ENCODE measurements around the gene VPS16. TPM values are rescaled to one million over a fixed set of nuclear protein-coding genes. Genes with fewer than 3 reads are reported as not detected.

Gene VPS16
- total RNA-seq, 1 experiment from 2014 or later: 38.1 TPM

GRCh38 chr20:2879146-2879545 is 38.6 kb downstream of the VPS16 start:
- intact Hi-C loops (cut with micrococcal nuclease): no loop called here
- Histone ChIP-seq H4K20me1 (ENCODE audit: insufficient read depth) (peaks cover 12% of the 10 kb centered on the region; the same call in 1 of the 2 replicates), H3K4me1 (ENCODE audit: control insufficient read depth in 1 of 2, insufficient read depth in 2 of 2, low read length in 2 of 2) (peaks cover 3 to 10% of the 10 kb centered on the region in 2 experiments; a peak in 2 of 4 replicates), H3K79me2 (ENCODE audit: insufficient read depth, low read length) (peaks cover 92% of the 10 kb centered on the region), H3K27me3 (ENCODE audit: insufficient read depth, low read length) (no peaks in the 10 kb centered on the region), H3K4me2 (ENCODE audit: low read length) (no peak overlapping the region), H3K27ac (ENCODE audit: low read depth, low read length) (no peak overlapping the region), H3K9ac (ENCODE audit: low read length) (no peak overlapping the region), H2AFZ (ENCODE audit: low read depth, low read length, poor library complexity, severe bottlenecking) (no peak overlapping the region), H3K4me3 (replicated peaks in 1 of 2; ENCODE audit: low read depth in 1 of 2, low read length in 2 of 2) (no peak overlapping the region), H3K36me3 (ENCODE audit: control insufficient read depth in 1 of 2, insufficient read depth in 2 of 2, low read length in 2 of 2) (no peaks in the 10 kb centered on the region), H3K9me3 (ENCODE audit: control insufficient read depth in 1 of 2, insufficient read depth in 1 of 2, low read depth in 1 of 2, low read length in 2 of 2) (no peaks in the 10 kb centered on the region), H3K9me2 (ENCODE audit: insufficient read depth) (no peaks in the 10 kb centered on the region)
- POLR2A ChIA-PET: no interaction called here
- DNase-seq (ENCODE audit: low read depth, low spot score): no peak
- RAD21 ChIA-PET (ENCODE audit: low non-redundant PET in 1 of 2, low total read pairs in 2 of 2, uncharacterized antibody in 2 of 2, unreplicated experiment in 2 of 2): no interaction called here
- CTCF ChIA-PET: interaction anchor here (0.5 to 0.6 kb wide), 2 partner anchors 10 to 106 kb away, joined by 3 read pairs; no protein-coding TSS in a partner anchor
- no TSS peak for BruUV-seq (replicated peaks)
- no peak for ATAC-seq
- TF ChIP-seq SP1 (IDR thresholded peaks at IDR 0.05; ENCODE audit: low read depth) (no peak), SRF (IDR thresholded peaks at IDR 0.05; ENCODE audit: low read depth) (no peak), CEBPB (IDR thresholded peaks at IDR 0.05; ENCODE audit: low read depth) (no peak), FOSL1 (IDR thresholded peaks at IDR 0.05; ENCODE audit: low read depth) (no peak), YY1 (IDR thresholded peaks at IDR 0.05; ENCODE audit: extremely low read depth, insufficient replicate concordance, low read depth, low read length) (no peak), REST (IDR thresholded peaks at IDR 0.05; ENCODE audit: low read depth) (no peak), TCF7L2 (IDR thresholded peaks at IDR 0.05; ENCODE audit: borderline replicate concordance, extremely low read depth, insufficient read depth, insufficient read length) (no peak), SIN3A (IDR thresholded peaks at IDR 0.05; ENCODE audit: low read depth) (no peak), EZH2phosphoT487 (IDR thresholded peaks at IDR 0.05; ENCODE audit: borderline replicate concordance) (no peak), EZH2 (IDR thresholded peaks at IDR 0.05) (no peak), EGR1 (IDR thresholded peaks at IDR 0.05; ENCODE audit: low read depth) (no peak), RAD21 (IDR thresholded peaks at IDR 0.05; ENCODE audit: low read depth) (no peak), POLR2A (IDR thresholded peaks at IDR 0.05; ENCODE audit: borderline replicate concordance, extremely low read depth, insufficient read depth, insufficient read length) (no peak), ZFX (IDR thresholded peaks at IDR 0.05) (no peak), ZNF274 (IDR thresholded peaks at IDR 0.05; ENCODE audit: low read depth, low read length) (no peak), ATF3 (IDR thresholded peaks at IDR 0.05) (no peak)
- TF ChIP-seq, protein P1, sequence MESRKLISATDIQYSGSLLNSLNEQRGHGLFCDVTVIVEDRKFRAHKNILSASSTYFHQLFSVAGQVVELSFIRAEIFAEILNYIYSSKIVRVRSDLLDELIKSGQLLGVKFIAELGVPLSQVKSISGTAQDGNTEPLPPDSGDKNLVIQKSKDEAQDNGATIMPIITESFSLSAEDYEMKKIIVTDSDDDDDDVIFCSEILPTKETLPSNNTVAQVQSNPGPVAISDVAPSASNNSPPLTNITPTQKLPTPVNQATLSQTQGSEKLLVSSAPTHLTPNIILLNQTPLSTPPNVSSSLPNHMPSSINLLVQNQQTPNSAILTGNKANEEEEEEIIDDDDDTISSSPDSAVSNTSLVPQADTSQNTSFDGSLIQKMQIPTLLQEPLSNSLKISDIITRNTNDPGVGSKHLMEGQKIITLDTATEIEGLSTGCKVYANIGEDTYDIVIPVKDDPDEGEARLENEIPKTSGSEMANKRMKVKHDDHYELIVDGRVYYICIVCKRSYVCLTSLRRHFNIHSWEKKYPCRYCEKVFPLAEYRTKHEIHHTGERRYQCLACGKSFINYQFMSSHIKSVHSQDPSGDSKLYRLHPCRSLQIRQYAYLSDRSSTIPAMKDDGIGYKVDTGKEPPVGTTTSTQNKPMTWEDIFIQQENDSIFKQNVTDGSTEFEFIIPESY (IDR thresholded peaks at IDR 0.05; ENCODE audit: extremely low read depth, insufficient replicate concordance, low read length): no peak
- TF ChIP-seq, protein P2, sequence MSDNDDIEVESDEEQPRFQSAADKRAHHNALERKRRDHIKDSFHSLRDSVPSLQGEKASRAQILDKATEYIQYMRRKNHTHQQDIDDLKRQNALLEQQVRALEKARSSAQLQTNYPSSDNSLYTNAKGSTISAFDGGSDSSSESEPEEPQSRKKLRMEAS (IDR thresholded peaks at IDR 0.05): no peak
